Brain pericyte (primary cell): ENCODE results near the gene RAVER1.

Experiments used
- DNase-seq: peaks from one replicate; pipeline ENCODE4 v3.0.0-alpha.2; 2012; ENCODE audit warnings: low read depth, low spot score

The RAVER1 gene

GRCh38 chr19:10318807-10319682 lies 14.3 kb downstream of the RAVER1 start:
- no peak for DNase-seq

GRCh38 chr19:10317857-10318462 lies 15.4 kb downstream of the RAVER1 start:
- no peak for DNase-seq

GRCh38 chr19:10317045-10317856 lies 16.1 kb downstream of the RAVER1 start:
- DNase-seq: no peak

DNA sequence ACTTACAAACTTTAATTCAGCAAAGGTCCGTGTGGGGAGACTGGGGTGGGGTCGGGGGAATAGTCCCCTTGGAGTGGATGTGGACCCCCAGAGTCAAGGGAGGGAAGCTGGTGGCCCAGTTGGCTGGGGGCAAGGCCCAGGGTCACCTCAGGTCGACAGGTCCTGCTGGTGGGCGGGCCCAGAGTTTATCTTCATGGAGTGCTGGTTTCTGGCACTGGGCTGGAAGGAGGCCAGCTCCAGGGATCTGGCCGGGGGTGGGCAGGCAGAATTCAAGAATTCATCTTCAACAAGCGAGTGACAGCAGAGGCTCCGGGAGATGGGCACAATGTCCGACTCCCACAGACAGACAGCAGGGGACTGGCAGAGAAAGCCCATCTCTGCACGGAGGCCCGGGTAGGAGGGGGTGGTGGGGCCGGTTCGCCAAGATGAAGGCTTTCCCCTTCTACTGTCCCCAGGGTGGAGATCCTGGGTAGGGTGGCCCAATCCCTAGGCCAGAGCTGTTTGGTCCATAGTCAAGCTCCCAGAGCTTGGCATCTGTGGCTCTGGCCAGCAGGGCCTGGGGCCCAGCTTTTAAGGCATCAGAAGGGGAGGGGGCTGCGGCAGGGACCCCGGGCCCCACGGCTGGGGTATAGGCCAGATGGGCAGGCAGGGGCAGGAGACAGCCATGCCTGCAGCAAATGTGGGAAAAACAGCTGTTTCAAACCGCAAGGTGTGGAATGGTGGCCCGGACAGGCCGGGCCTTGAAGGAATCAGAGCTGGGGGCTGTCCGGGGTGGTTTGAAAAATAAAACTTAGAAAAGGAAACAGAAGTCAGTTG lies 16.9 kb downstream of the RAVER1 start:
- DNase-seq: no peak

- DNase-seq: no peak
These were observed 17.8 kb downstream of the RAVER1 start, which contains the start of gene FDX2 for GRCh38 chr19:10315335-10316214. Gene FDX2, minus strand, starts transcription at chr19:10316015. Its CDS starts 19 bp downstream, at chr19:10315996.

- DNase-seq: no peak
These were observed 23.9 kb downstream of the RAVER1 start, which contains the start of gene ZGLP1 for GRCh38 chr19:10309423-10309822. Gene ZGLP1, minus strand, starts transcription at chr19:10309815.

- DNase-seq: no peak
These were observed 27.0 kb downstream of the RAVER1 start for GRCh38 chr19:10306327-10306726.

DNA sequence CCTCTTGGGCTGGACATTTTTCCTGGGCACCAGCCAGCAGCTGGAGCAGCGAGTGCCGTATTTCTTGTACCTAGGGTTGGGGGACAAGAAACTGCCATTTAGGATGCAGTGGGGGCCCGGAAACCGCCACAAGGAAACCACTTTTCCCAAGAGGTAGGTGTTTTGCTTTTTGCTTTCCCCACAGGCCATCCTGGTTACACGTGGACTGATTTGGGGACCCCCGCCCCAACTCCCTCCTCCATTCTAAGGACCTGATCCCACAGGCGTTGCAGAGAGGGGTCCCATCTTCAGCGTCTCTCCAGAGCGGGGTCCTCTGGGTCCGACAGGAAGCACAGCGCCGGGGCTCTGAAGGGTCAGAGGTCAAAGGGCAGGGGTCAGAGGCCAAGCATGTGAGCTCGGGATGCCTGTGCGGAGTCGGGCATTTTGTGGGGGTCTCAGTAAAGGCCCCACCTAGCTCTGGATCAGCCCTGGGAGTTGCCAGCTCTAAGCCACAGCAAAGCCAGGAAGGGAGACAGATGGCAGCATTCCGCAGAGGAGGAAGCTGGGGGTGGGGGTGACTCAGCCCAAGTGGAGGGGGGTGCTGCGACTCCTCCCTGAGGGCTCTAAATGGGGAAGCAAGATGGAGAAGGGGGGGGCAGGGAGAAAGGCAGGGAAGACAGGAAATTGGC lies 28.1 kb downstream of the RAVER1 start:
- DNase-seq: no peak

GRCh38 chr19:10299545-10300458 lies 33.5 kb downstream of the RAVER1 start:
- no peak for DNase-seq

- DNase-seq: no peak
These were observed 37.3 kb downstream of the RAVER1 start for GRCh38 chr19:10295847-10296591.

GRCh38 chr19:10295305-10295846 lies 38.0 kb downstream of the RAVER1 start:
- DNase-seq: no peak

DNA sequence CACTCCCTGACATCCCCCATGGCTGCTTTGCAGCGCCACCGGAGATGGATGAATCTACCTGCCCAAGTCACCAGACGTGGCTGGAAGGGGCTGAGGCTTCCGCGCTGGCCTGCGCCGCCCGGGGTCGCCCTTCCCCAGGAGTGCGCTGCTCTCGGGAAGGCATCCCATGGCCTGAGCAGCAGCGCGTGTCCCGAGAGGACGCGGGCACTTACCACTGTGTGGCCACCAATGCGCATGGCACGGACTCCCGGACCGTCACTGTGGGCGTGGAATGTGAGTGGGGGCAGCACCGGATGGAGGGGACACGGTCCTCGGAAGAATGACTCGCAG lies 39.0 kb downstream of the RAVER1 start:
- no peak for DNase-seq

GRCh38 chr19:10293637-10294367 lies 39.5 kb downstream of the RAVER1 start:
- DNase-seq: no peak

GRCh38 chr19:10292789-10293636 lies 40.3 kb downstream of the RAVER1 start:
- DNase-seq: no peak

- DNase-seq: no peak
These were observed 41.0 kb downstream of the RAVER1 start for GRCh38 chr19:10292206-10292788.
